GM10266 (cell line): ENCODE results near the gene NACC1.

Experiments used
- DNase-seq: peaks from one replicate; pipeline ENCODE4 v3.0.0; 2012; ENCODE audit errors: extremely low spot score
- CTCF ChIP-seq: IDR thresholded peaks from 2 replicates; pipeline ENCODE4 v1.5.1; 2012; ENCODE audit warnings: mild to moderate bottlenecking, low read depth; ENCODE audit not compliant: control insufficient read depth, insufficient read depth; ENCODE audit errors: missing control alignments

NACC1 gene

GRCh38 chr19:13109361-13110098 is 8.5 kb upstream of the NACC1 start:
- no peak for TF ChIP-seq CTCF

DNA sequence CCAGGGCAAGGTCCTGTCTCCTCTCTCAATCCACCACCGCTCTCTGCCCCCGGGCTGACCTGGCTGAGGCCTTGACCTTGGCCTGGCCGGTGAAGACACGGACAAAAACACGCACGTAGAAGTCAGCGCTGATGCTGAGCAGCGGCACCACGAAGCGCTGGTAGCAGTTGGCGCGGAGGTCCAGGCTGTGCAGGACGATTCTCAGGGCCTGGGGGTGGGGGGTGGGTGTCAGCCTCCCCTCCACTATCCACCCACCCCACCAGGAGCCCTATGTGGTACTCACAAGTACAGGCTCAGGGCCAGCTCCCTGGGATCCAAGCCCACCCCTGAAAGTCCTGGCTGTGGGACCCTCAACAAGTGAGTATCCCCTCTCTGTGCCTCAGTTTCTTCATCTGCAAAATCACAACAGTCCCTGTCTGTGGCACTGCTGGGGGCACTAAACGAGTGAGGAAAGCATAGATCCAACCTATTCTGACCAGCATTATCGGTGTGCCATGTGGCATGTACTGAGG is 7.9 kb upstream of the NACC1 start:
- DNase-seq = no peak

More at GRCh38 chr19:13109361-13110098, 8.5 kb upstream of the NACC1 start:
- DNase-seq = no peak

GRCh38 chr19:13112555-13112954 is 5.5 kb upstream of the NACC1 start:
- no peak for DNase-seq
- TF ChIP-seq CTCF = no peak

More for the DNA sequence above, 7.9 kb upstream of the NACC1 start:
- no peak for TF ChIP-seq CTCF

- DNase-seq = no peak
- TF ChIP-seq CTCF = no peak
Measured at GRCh38 chr19:13115936-13116281, 2.2 kb upstream of the NACC1 start.

GRCh38 chr19:13116282-13117175 is 1.5 kb upstream of the NACC1 start, which contains the start of gene TRMT1:
Gene TRMT1 (minus strand): TSS chr19:13116740. CDS start chr19:13116399, 341 bp downstream.
- DNase-seq = peak; percentile 95
- TF ChIP-seq CTCF = no peak

DNA sequence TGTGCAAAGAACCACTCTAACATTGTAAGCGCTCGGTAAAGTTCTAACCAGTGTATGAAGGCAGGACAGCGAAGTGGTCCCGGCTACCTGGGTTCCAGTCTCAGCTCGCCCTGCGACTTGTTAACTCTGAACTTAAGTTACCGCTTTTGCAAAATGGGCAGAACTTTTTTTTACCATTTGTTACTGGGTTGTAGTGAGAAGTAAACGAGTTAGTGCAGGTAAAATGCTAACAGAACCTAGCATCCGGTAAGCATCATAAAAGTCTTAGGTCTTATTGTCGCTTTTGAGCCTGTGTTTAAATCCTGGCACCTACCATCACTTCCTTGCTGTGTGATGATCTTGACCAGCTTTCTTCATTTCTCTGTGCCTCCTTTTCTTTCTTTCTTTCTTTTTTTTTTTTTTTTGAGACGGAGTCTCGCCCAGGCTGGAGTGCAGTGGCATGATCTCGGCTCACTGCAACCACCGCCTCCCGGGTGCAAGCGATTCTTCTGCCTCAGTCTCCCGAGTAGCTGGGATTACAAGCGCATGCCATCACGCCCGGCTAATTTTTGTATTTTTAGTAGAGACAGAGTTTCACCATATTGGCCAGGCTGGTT is 790 bp upstream of the NACC1 start:
- no peak for TF ChIP-seq CTCF
- no peak for DNase-seq
